Suprapubic skin (tissue), 4 donors: ENCODE measurements around the gene SFXN5. TPM values are rescaled to one million over a fixed set of nuclear protein-coding genes. Genes with fewer than 3 reads are reported as not detected.

Experiments
- DNase-seq, 2 donors: peaks; one replicate each; pipeline ENCODE4 v3.0.0-alpha.2; 2019; ENCODE audit warnings: low spot score in 2 of 2
- H3K27ac ChIP-seq: fragments of 200-600 bp; sonication (generic); one replicate; pipeline ENCODE4 v1.5.1; 2019
- H3K27me3 ChIP-seq: fragments of 200-600 bp; sonication (generic); one replicate; pipeline ENCODE4 v1.5.1; 2019
- H3K36me3 ChIP-seq: fragments of 200-600 bp; sonication (generic); one replicate; pipeline ENCODE4 v1.5.1; 2019
- H3K4me1 ChIP-seq: fragments of 200-600 bp; sonication (generic); one replicate; pipeline ENCODE4 v1.5.1; 2019
- H3K4me3 ChIP-seq: fragments of 200-600 bp; sonication (generic); one replicate; pipeline ENCODE4 v1.5.1; 2019; ENCODE audit warnings: mild to moderate bottlenecking
- H3K9me3 ChIP-seq: fragments of 200-600 bp; sonication (generic); one replicate; pipeline ENCODE4 v1.5.1; 2019
- CTCF ChIP-seq, 2 donors: fragments of 200-600 bp in 1 of 2; fragments of 450-650 bp in 1 of 2; sonication (generic) in 1 of 2; IDR thresholded peaks; one replicate each; pipeline ENCODE4 v1.5.1; 2016 to 2019; ENCODE audit warnings: antibody characterized with exemption in 2 of 2, mild to moderate bottlenecking in 1 of 2, moderate library complexity in 1 of 2
- EP300 ChIP-seq: sonication (generic); formaldehyde crosslinking; IDR thresholded peaks from one replicate; pipeline ENCODE4 v1.6.1; 2017; ENCODE audit warnings: antibody characterized with exemption
- POLR2A ChIP-seq, 2 donors: fragments of 450-650 bp; IDR thresholded peaks; one replicate each; pipeline ENCODE4 v1.6.1; 2017; ENCODE audit warnings: antibody characterized with exemption in 2 of 2, mild to moderate bottlenecking in 2 of 2, moderate library complexity in 2 of 2
- POLR2AphosphoS5 ChIP-seq, 3 donors: sonication (generic); formaldehyde crosslinking; IDR thresholded peaks; one replicate each; pipeline ENCODE4 v1.6.1; 2017; ENCODE audit warnings: antibody characterized with exemption in 3 of 3
- WGBS: methylation state at CpG from one replicate; pipeline ENCODE4 v1.1.5; 2018; 5-methylcytosine and 5-hydroxymethylcytosine counted together
- total RNA-seq, 4 donors: library from RNA; depleted of rRNA; stranded (reverse); fragments of >200 nt; gene quantifications; one replicate each; pipeline ENCODE4 v1.1.0, GENCODE V29; 2016

The SFXN5 gene
- total RNA-seq, 4 donors from 2014 or later = 11.9 to 25.7 (median 18.8) TPM

GRCh38 chr2:73076701-73077423 lies 5.3 kb upstream of the SFXN5 start:
- WGBS = 88% methylated on average over 8 of the region's 8 CpGs

GRCh38 chr2:73075477-73076373 lies 4.2 kb upstream of the SFXN5 start:
- no peak overlapping the region for H3K27ac ChIP-seq
- H3K4me1 ChIP-seq = peaks cover 6% of the 10 kb centered on the region
- H3K27me3 ChIP-seq = no peaks in the 10 kb centered on the region
- no peak for TF ChIP-seq POLR2AphosphoS5 (IDR thresholded peaks at IDR 0.05)
- no peak for TF ChIP-seq POLR2A (IDR thresholded peaks at IDR 0.05)
- no peak for TF ChIP-seq CTCF (IDR thresholded peaks at IDR 0.05)
- TF ChIP-seq EP300 = no peak
- H3K4me3 ChIP-seq = no peak overlapping the region
- H3K9me3 ChIP-seq = no peaks in the 10 kb centered on the region
- DNase-seq = no peak
- WGBS = 85% methylated on average over 7 of the region's 23 CpGs
- peaks cover 24% of the 10 kb centered on the region for H3K36me3 ChIP-seq

More at GRCh38 chr2:73076701-73077423, 5.3 kb upstream of the SFXN5 start:
- TF ChIP-seq EP300 (no peak), CTCF (IDR thresholded peaks at IDR 0.05) (no peak), POLR2AphosphoS5 (IDR thresholded peaks at IDR 0.05) (no peak), POLR2A (IDR thresholded peaks at IDR 0.05) (no peak)
- no peaks in the 10 kb centered on the region for H3K27me3 ChIP-seq
- no peak overlapping the region for H3K27ac ChIP-seq
- DNase-seq = no peak
- H3K9me3 ChIP-seq = no peaks in the 10 kb centered on the region
- no peak overlapping the region for H3K4me3 ChIP-seq
- H3K4me1 ChIP-seq = peaks cover 9% of the 10 kb centered on the region
- H3K36me3 ChIP-seq = peaks cover 29% of the 10 kb centered on the region

GRCh38 chr2:73074110-73075069 lies 2.9 kb upstream of the SFXN5 start:
- 79% methylated on average over 12 of the region's 13 CpGs for WGBS
- no peak for DNase-seq

GRCh38 chr2:73072416-73072815 lies 904 bp upstream of the SFXN5 start:
- Histone ChIP-seq H3K27me3 (no peaks in the 10 kb centered on the region), H3K27ac (peak overlapping the region; percentile 14), H3K4me3 (peak overlapping the region; percentile 95), H3K36me3 (peaks cover 11% of the 10 kb centered on the region), H3K9me3 (no peaks in the 10 kb centered on the region), H3K4me1 (peaks cover 35% of the 10 kb centered on the region)
- TF ChIP-seq POLR2AphosphoS5 (IDR thresholded peaks at IDR 0.05) (no peak), CTCF (IDR thresholded peaks at IDR 0.05) (no peak), POLR2A (IDR thresholded peaks at IDR 0.05) (no peak), EP300 (no peak)
- WGBS = 94% methylated on average over 1 of the region's 1 CpG
- no peak for DNase-seq

More at GRCh38 chr2:73074110-73075069, 2.9 kb upstream of the SFXN5 start:
- H3K4me3 ChIP-seq = no peak overlapping the region
- no peaks in the 10 kb centered on the region for H3K9me3 ChIP-seq
- TF ChIP-seq POLR2A (IDR thresholded peaks at IDR 0.05) = no peak
- TF ChIP-seq POLR2AphosphoS5 (IDR thresholded peaks at IDR 0.05) = no peak
- no peak for TF ChIP-seq EP300
- H3K27ac ChIP-seq = no peak overlapping the region
- peaks cover 11% of the 10 kb centered on the region for H3K36me3 ChIP-seq
- H3K27me3 ChIP-seq = no peaks in the 10 kb centered on the region
- peaks cover 19% of the 10 kb centered on the region for H3K4me1 ChIP-seq

- Histone ChIP-seq H3K27ac (peak overlapping the region; percentile 91), H3K36me3 (peaks cover 11% of the 10 kb centered on the region), H3K4me3 (peak overlapping the region; percentile 95), H3K27me3 (no peaks in the 10 kb centered on the region), H3K4me1 (peaks cover 35% of the 10 kb centered on the region), H3K9me3 (no peaks in the 10 kb centered on the region)
- TF ChIP-seq POLR2A (IDR thresholded peaks at IDR 0.05) (no peak), CTCF (IDR thresholded peaks at IDR 0.05) (no peak), POLR2AphosphoS5 (IDR thresholded peaks at IDR 0.05) (no peak), EP300 (no peak)
- DNase-seq = no peak
- WGBS = 34% methylated on average over 11 of the region's 11 CpGs
Observed at GRCh38 chr2:73072129-73072395, 550 bp upstream of the SFXN5 start.
